HG03095 (cell line): ENCODE measurements around the gene PLK3.
"Not testable (repeated sequence)": the region's sequence is repeated elsewhere in the genome, so short reads cannot be mapped to it uniquely, and the experiment has no call there.

Experiments
- ATAC-seq: cut with Tn5 transposase; IDR thresholded peaks from one replicate; pipeline ENCODE4 v1.9.1; 2021; ENCODE audit warnings: moderate library complexity; ENCODE audit not compliant: unreplicated experiment

PLK3 gene

GRCh38 chr1:44827197-44828002 is 27.2 kb downstream of the PLK3 start:
- no peak for ATAC-seq

- no peak for ATAC-seq
Measured at GRCh38 chr1:44828003-44828651, 27.9 kb downstream of the PLK3 start.

- no peak for ATAC-seq
Measured at GRCh38 chr1:44828841-44829440, 28.8 kb downstream of the PLK3 start.

- ATAC-seq = no peak
Measured at GRCh38 chr1:44829506-44830384, 29.6 kb downstream of the PLK3 start.

- no peak for ATAC-seq
Measured at GRCh38 chr1:44830900-44831304, 30.7 kb downstream of the PLK3 start.

- ATAC-seq = no peak
Measured at GRCh38 chr1:44831516-44831915, 31.3 kb downstream of the PLK3 start.

- no peak for ATAC-seq
Measured at GRCh38 chr1:44832056-44832705, 32.0 kb downstream of the PLK3 start.

GRCh38 chr1:44834328-44834727 is 34.2 kb downstream of the PLK3 start:
- no peak for ATAC-seq

- ATAC-seq = no peak
Measured at GRCh38 chr1:44835738-44836675, 35.8 kb downstream of the PLK3 start.

- ATAC-seq = not testable (repeated sequence)
Measured at GRCh38 chr1:44838294-44838693, 38.1 kb downstream of the PLK3 start.

GRCh38 chr1:44839576-44839975 is 39.4 kb downstream of the PLK3 start:
- no peak for ATAC-seq

GRCh38 chr1:44842486-44842861 is 42.3 kb downstream of the PLK3 start:
- no peak for ATAC-seq

GRCh38 chr1:44842862-44843655 is 42.9 kb downstream of the PLK3 start, which contains the start of gene PTCH2:
Gene PTCH2 (minus strand): TSS chr1:44843253. CDS start chr1:44842932, 321 bp downstream.
- ATAC-seq = no peak

GRCh38 chr1:44846985-44847384 is 46.8 kb downstream of the PLK3 start:
- ATAC-seq = no peak

GRCh38 chr1:44847845-44848244 is 47.7 kb downstream of the PLK3 start:
- no peak for ATAC-seq

- ATAC-seq = no peak
Measured at GRCh38 chr1:44848456-44849181, 48.4 kb downstream of the PLK3 start.

GRCh38 chr1:44849575-44850132 is 49.5 kb downstream of the PLK3 start:
- ATAC-seq = no peak

GRCh38 chr1:44851308-44851707 is 51.1 kb downstream of the PLK3 start:
- no peak for ATAC-seq
